ENCODE data around the gene DNM3. TPM values are rescaled to one million over a fixed set of nuclear protein-coding genes. Genes with fewer than 3 reads are reported as not detected.

Gene DNM3
- total and polyA plus RNA-seq, 10 of the 15 experiments (the other 5 are each of a cell fraction or from before 2014, with no cell fraction given), result 0.03 to 1.5 (median 0.08) TPM; not detected in 3

GRCh38 chr1:171961861-171962260 is 120.6 kb downstream of the DNM3 start:
- DNase-seq (ENCODE audit: low read depth, low spot score) (no peak), FAIRE-seq (no peak), ATAC-seq (peak; percentile 71)
- no peak overlapping the region for H3K27ac ChIP-seq (ENCODE audit: control insufficient read depth, insufficient read depth)
- no TSS peak for BruUV-seq (replicated peaks)
- ChIA-PET POLR2A (no interaction called here), SMC1A (ENCODE audit: uncharacterized antibody, unreplicated experiment) (no interaction called here), RAD21 (ENCODE audit: unreplicated experiment) (no interaction called here), CTCF (interaction anchor here (1.2 kb wide), 1 partner anchor 161 kb away, joined by 3 read pairs; no protein-coding TSS in a partner anchor)
- 94% methylated on average over 1 of the region's 1 CpG for WGBS (ENCODE audit: insufficient coverage, insufficient replicate concordance, low lambda C conversion rate, missing lambda C conversion rate)
- H3K4me3 ChIP-seq, result no peak overlapping the region
- H3K4me1 ChIP-seq (ENCODE audit: control insufficient read depth, insufficient read depth, low read length), result no peaks in the 10 kb centered on the region
- no peaks in the 10 kb centered on the region for H3K79me2 ChIP-seq (ENCODE audit: control insufficient read depth, insufficient read depth, low read length)
- no peaks in the 10 kb centered on the region; a peak in 1 of 4 replicates for H3K27me3 ChIP-seq (replicated peaks in 1 of 2; ENCODE audit: control insufficient read depth in 2 of 2, insufficient read depth in 2 of 2, low read length in 1 of 2)
- no peaks in the 10 kb centered on the region for H4K20me1 ChIP-seq (ENCODE audit: control insufficient read depth, insufficient read depth)
- H2AFZ ChIP-seq (ENCODE audit: control insufficient read depth, low read depth, low read length), result no peak overlapping the region
- TF ChIP-seq SIX5 (IDR thresholded peaks at IDR 0.05; ENCODE audit: low read depth, low read length, severe bottlenecking) (no peak), STAT3 (IDR thresholded peaks at IDR 0.05; ENCODE audit: low read depth, low read length) (no peak), ZBTB11 (CRISPR knock-in tag; IDR thresholded peaks at IDR 0.05) (no peak), MLLT1 (IDR thresholded peaks at IDR 0.05) (no peak), MTA2 (IDR thresholded peaks at IDR 0.05; ENCODE audit: low read depth) (no peak), SMAD1 (IDR thresholded peaks at IDR 0.05; ENCODE audit: low read depth, partially characterized antibody) (no peak), ZBTB4 (CRISPR knock-in tag; IDR thresholded peaks at IDR 0.05) (no peak), HSF1 (IDR thresholded peaks at IDR 0.05; ENCODE audit: low read depth, low read length) (no peak), RUNX3 (IDR thresholded peaks at IDR 0.05; ENCODE audit: low read length) (no peak), PAX5 (IDR thresholded peaks at IDR 0.05; ENCODE audit: borderline replicate concordance, low read depth, low read length) (no peak)
- no peak overlapping the region for H3K4me2 ChIP-seq (ENCODE audit: control insufficient read depth, insufficient read depth)
- no peaks in the 10 kb centered on the region for H3K9me3 ChIP-seq (replicated peaks; ENCODE audit: control insufficient read depth, insufficient read depth, low read length)
- no peak overlapping the region for H3K9ac ChIP-seq (ENCODE audit: control insufficient read depth, insufficient read depth, low read length)
- intact Hi-C loops (cut with micrococcal nuclease; ENCODE audit: unreplicated experiment) (no loop called here), in situ Hi-C loops (cut with MboI) (no loop called here)
- H3K36me3 ChIP-seq (ENCODE audit: control insufficient read depth in 2 of 2, insufficient read depth in 2 of 2, low read length in 1 of 2), result no peaks in the 10 kb centered on the region

Data from GM12878 (cell line).